HG03432 (cell line): ENCODE results near the gene SURF1.
"Not testable (repeated sequence)": the region's sequence is repeated elsewhere in the genome, so short reads cannot be mapped to it uniquely, and the experiment has no call there.

ENCODE experiments used
- ATAC-seq: cut with Tn5 transposase; IDR thresholded peaks from one replicate; pipeline ENCODE4 v1.9.1; 2021; ENCODE audit warnings: mild to moderate bottlenecking, moderate library complexity; ENCODE audit not compliant: unreplicated experiment

The SURF1 gene

DNA sequence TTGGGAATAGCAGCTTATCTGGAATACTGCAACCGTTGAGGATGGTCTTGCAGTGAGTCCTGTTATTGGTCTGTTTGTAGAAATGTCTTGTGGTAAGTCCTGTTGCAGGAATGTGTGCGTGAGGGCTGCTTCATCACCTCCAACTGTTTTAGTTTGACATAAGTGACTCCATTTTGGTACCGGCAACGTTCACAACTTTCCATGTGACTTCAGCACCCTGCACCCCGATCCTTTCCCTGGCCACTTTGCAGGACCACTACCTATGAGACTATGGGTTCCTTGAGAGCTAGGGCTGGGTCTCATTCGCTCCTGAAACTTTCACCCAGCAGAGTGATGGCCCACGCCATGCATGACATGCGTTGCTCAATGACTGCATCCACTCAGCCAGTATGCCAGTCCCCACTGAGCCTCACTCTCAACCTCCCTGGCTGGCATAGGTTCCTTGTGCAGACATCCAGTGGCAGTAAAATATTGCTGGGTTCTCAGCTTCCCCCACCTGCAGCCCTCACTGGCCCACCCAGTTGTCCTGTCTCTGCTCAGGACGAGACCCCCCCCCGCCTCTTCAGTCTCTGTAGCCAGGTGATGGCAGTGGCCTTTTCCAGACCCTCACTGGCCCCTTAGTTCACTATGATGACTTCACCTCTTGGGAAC, 28.3 kb downstream of the SURF1 start:
- no peak for ATAC-seq

DNA sequence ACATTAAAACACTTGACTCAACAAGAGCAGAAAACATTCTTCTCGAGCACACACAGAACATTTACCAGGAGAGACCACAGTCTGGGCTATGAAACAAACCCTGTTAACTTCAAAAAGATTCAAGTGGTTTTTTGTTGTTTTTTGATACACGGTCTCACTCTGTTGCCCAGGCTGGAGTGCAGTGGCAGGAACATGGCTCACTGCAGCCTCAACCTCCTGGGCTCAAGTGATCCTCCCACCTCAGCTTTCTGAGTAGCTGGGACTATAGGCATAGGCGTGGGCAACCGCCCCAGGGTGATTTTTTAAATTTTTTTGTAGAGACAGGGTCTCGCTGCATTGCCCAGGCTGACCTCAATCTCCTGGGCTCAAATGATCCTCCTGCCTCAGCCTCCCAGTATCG, 29.3 kb downstream of the SURF1 start:
- not testable (repeated sequence) for ATAC-seq

DNA sequence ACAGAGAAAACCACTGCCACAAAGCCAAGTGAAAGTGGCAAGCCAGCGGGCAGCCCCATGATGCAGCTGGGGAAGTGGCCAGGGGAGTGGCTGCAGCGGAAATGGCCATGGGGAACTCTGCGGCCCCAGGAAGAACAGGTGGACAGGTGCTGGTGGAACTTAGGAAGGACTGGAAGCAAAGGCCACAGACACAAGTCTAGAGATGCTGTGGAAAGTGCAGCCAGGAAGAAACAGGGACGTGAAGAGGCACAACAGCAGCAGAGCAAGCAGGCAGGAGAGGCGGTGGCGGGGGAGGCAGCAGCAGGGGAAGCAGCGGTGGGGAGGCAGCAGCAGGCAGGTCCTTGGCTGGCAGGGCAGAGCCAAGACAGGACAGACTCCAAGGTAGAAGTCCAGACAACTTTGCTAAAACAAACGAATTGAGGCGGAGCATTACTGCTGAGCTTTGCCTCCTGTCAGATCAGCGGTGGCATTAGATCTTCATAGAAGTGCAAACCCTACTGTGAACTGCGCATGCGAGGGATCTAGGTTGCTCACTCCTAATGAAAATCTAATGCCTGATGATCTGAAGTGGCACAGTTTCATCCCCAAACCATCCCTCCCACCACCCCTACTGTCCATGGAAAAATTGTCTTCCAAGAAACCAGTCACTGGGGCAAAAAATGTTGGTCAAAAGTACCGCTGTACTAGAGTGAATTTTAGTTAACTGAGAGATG, 32.1 kb downstream of the SURF1 start:
- no peak for ATAC-seq

DNA sequence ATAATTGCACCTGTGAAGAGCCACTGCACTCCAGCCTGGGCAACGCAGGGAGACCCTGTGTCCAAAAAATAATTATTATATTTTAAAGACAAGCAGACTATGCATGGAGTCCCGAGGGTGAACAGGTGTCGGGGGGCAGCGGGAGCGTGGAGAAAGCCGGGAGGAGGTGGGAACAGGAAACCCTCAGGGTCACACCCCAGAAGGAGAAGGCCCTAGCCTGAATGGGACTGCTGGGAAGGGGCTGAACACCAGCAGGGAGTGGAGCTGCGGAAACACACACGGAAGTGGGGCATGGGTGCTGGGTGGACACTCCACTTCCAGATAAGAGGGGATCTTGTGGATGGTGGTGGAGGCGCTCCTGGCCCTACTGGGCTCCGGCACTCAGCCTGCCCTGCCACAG, 33.1 kb downstream of the SURF1 start:
- ATAC-seq = no peak

DNA sequence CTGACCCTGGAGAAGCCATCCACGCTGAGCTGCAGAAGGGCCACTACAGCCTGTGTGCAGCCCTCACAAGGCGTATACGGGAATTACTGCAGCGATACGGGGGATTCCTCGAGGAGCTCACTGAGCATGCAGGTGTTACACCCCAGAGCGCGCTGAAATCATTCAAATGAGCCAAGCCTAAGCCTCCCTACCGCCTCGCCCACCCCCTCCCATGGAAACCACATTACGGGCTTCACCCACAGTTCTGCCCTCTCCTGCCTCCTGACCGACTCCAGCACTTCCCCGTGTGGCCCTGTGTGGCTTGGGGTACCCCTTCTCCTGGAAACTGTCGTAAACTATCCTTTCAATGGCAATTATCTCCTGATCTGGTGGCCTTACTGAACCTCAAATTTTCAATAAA, 33.6 kb downstream of the SURF1 start:
- no peak for ATAC-seq

DNA sequence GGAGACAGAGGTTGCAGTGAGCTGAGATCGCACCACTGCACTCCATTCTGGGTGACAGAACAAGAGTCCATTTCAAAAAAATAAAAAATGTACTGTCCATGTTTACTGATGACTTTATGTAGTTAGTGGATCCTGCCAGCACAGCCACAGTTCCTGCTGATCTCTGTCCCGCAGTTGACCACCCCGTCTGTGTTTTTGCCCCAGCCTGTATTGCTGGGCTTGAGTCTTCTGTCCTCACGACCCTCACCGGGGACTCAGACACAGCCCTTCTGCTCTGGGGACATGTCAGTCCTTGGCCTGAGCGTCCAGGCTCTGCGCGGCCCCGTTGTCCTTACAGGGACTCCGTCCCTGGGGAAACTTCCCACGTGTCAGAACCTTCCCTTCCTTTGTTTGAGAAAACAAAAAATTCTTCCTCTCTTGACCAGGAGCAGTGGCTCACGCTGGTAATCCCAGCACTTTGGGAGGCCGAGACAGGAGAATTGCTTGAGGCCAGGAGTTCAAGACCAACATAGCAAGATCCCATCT, 34.8 kb downstream of the SURF1 start:
- ATAC-seq = no peak

DNA sequence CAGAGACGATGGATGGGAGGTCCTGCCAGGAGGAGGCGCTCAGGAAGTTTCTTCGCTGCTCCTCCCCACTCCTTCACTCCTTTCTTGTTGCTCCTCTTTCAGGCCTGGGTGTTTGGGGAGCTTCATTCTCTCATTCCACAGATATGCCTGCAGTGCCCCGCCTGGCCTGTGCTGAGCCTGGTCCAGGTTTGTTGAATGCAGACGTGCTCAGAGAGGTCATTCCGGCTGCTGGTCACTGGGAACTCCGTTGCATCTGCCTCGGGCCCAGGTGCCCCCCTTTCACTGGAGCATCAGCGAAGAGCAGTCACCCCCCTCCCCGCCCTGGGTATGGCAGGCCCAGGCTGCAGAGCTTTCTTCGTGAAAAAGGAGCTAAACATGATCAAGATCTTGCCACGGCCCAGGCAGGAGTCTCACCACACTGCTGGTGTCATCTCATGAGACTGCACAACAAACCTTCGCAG, 35.8 kb downstream of the SURF1 start:
- no peak for ATAC-seq

DNA sequence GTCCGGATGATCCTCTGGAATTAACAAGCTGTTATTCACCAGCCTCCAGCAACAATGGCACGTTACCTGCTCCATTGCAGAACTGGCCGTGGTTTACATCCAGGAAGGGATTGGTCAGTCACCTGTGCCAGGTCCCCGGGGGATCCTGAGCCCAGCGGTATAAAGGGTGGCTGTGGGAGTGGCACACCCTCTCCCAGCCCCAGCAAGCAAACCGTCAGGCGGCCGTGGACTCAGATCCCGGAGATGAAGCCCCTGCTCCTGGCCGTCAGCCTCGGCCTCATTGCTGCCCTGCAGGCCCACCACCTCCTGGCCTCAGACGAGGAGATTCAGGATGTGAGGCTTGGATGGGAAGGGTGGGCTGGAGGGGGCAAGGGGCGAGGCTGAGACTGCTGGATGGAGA, 38.7 kb downstream of the SURF1 start:
- ATAC-seq = not testable (repeated sequence)

DNA sequence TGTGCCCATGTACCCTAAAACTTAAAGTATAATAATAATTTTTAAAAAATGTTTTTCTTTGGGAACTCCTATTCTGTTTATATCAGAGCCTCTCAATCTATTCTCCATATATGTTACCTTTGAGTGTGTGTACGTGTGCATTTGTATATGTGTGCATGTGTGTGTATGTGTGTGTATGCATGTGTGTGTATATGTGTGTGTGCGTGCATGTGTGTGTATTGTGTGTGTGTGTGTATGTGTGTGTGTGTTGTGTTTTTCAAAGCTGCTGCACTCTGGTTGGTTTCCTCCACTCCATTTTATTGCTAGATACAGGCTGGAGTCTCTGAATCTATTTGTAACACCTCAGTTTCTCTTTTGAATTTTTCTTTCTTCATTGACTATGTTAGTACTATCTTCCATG, 40.3 kb downstream of the SURF1 start:
- ATAC-seq = no peak

DNA sequence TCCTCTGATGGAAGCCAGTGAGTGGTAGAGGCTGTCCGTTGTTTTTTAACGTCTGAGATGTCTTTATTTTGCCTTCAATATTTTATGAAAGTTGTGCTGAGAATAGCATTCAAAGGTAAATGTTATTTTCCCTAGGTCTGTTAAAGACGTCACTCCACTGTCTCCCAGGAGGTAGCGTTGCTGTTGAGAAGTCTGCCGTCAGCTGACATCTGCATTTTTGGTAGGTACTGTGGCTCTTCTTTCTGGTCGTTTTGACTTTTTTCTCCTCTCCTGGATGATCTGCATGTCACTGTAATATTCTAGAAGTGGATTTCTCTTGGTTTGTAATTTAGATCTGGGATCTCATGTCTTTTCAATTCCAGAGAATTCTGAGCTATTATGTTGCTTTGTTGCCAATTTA, 46.7 kb downstream of the SURF1 start:
- ATAC-seq = no peak

DNA sequence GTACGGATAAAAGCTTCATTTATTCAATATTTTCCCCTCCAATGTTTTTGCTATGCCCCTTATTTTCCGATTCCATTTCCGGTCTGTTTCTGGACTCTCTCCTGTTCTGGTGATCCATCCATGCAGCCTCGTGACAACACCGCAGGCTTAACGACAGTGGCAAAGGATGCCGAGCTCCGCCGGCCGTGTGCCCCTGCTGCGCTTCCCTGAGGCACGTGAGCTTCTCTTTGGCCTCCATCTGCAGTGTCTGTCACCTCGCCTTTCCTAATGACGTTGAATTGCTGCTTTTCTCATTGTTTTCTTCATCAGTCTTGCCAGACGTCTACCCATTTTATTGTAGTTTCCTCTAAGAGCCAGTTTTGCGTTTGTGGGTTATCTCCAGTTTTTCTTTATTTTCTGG, 49.0 kb downstream of the SURF1 start:
- ATAC-seq = no peak

DNA sequence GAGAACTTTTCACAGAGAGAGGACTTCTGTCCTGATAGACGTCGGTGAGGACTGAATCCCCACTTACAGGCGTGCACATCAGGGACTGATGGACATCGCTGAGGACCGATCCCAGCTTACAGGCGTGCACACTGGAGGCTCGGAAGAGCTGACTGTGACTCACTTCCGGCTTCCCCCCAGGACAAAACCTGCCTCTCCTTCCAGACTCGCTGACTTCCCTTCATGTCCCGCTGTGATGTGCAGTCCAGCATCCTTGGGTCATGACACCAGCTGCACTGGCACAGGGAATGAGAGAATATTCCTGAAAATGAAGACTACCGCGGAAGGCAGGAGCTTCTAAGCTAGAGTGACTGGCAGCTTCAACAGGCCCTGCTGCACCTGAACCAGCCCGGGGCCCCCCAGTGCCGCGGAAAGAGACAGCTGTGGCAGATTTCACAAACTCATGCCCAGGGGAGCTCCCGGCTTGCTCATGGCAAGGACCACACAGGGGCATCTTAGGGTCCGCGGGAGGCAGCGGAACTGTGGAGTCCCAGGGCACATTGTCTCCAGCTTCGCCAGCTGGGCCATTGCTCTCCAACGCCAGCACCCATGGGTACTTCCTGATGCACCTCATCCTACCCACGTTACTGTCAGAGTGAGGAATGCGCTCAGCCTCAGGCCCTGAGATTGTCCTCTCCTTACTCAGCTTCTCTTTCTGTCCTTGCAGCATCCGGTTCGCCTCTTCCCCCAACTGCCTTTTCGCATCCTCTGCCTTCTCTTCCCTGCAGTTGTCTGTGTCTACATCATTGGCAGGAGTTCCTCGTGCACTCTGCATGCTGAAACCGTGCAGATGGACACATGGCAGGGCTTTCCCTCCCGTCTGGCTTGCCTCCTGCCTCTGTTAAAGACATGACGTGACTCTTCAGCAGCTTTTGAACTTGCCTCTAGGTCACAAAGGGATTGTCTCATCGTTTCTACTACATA, 49.8 kb downstream of the SURF1 start:
- no peak for ATAC-seq

DNA sequence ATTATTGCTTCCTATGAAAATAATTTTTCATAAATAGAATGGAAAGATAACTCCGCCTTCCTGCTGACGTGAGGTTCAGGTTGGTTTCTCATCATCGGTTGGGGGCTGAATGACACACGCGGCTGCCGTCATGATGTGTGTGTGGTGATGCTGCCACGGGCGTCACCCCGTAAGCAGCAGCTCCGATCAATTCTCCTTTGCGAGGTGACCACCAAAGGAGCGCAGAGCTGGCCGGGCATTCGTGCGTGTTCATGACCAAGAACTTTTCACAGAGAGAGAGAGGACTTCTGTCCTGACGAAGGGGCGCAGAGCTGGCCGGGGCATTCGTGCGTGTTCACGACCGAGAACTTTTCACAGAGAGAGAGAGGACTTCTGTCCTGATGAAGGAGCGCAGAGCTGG, 50.6 kb downstream of the SURF1 start:
- no peak for ATAC-seq

DNA sequence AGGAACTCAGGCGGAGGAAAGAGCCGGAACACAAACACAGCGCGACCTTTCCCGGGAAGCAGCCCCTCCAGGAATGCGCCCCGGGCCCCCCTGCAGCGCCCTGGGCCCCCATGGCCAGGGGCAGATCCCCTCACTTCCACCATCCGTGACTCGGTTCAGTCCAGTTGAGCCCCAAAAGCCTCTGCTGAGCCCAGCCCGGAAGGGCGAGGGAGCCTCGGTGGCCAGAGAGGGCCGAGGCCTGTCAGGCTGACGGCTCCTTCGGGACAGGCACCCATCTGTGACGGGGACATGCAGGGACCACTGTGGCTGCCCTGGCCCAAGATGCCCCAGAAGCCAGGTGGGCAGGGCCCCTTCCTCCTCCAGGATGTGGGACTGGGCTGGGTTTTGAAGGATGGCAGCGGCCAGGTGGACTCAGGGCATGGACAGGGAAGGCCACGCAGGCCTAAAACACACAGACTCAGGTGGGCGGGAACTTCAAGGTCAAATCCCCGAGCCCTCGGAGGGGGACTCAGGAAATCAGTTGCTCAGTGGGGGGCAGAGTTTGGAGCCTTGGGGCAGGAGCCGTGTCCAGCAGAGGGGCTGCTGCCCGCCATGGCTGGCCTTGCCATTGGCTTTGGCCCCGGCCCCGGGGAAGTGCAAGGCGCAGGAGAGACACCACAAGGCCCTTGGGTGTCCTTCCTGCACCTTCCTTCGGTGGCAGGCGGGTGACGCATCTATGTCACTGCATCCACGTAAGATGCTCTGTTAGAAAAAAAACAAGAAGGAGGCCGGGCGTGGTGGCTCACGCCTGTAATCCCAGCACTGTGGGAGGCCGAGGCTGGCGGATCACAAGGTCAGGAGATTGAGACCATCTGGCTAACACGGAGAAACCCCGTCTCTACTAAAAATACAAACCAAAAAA, 51.6 kb downstream of the SURF1 start:
- ATAC-seq = no peak

DNA sequence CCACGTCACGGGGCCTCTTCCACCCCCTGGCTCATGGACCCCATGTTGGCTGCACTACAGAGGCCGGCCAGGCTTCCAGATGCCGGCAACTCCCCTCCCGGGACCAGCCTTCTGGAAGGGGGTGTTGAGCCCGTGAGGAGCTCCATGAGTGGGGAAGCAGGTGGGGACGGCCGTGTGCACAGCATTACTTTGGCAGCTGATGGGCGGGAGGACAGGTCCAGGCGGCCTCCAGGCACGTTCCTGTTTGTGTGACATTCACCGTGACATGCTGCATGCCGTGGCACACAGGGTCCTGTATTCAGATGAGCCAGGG, 52.2 kb downstream of the SURF1 start:
- no peak for ATAC-seq

DNA sequence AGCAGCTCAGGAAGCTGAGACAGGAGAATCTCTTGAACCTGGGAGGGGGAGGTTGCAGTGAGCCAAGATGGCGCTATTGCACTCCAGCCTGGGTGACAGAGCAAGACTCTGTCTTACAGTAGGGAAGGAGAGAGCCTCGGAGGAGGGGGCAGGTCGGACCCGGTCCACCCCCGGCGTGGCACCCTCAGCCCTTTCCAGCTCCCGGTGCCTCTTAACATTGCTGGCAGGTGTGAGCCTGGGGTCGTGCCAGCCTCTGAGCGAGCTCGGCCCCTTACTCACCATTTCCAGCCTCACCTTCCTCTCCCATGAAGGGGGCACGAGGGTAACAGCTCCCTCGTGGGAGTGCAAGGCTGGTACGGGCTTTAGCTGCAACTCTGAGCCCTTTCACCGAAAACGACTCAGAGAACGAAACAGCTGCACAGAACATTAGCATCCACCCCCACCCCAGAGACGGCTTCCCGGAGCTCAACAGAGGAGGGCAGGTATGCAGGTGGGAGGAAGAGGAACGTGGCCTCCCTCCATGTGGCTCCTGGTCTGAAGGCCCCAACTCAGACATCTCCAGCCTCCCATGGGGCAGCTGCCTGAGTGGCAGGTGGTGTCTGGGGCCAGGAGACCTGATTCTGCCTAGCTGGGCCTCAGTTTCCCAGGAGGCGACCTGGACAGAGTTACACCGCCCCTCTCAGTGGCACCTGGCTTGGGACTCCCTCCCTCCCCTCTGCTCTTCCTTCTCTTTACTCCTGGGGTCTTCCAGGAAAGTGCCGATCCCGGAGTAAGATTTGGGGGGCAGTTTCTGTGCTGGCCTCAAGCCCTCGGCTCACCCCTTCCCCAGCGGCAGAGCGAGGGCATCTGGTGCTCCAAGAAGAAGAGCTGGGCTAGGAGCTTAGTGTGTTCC, 52.8 kb downstream of the SURF1 start:
- ATAC-seq = no peak
